ENCODE results near the gene TFEC.
"Not testable (repeated sequence)": the region's sequence is repeated elsewhere in the genome, so short reads cannot be mapped to it uniquely, and the experiment has no call there.

The TFEC gene

DNA sequence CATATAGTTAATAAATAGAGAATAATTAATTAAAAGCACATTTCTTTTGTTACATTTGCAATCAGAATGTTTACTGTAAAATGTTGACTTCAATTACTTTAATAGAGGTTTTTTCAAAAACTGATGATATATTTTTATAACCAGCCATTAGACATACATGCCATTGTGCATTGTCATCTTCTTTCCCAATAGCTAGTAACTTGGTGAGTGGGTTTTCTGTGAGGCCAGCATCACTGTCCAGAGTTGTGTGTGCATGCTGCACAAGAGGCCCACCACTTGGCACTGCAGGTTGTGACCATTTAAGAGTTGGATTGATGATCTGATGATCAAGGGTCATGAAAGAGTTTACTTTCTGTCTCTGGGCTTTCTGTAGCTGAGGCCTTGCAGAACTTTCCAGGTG is 46.5 kb downstream of the TFEC start:
- DNase-seq, result no peak

DNA sequence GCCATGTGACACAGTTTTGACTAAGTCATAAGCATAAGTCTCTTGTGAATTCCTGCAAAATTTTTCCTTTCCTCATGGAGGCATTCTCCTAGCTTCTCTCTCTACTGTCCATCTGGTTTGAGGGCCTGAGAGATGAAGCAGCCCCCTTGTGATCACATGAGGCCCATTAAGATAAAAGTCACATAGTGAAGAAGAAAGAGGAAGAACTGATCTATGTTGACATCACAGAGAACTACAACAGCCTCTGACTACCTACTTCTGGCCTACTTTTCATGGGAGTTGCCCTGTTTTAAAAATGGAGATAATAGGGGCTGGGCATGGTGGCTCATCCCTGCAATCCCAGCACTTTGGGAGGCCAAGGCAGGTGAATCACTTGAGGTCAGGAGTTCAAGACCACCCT is 50.4 kb downstream of the TFEC start:
- no peak for DNase-seq

DNA sequence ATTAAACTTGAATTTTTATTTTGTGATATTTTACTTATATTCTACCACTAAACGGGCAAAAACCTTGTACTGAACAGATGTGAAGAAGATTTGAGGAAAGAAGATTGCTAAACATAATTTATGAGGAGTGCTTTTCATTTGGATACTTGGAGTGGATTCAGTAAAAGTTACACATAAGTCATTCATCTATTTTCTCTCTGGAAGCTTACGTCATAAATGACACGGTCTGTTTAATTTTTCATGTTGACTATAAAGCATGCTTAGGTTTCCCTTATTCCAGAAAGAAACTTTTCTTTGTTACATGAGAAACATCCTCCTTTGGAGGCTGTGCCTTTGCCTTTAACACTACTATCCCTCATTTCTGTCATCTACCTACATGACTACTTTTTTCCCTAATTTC is 53.9 kb downstream of the TFEC start:
- DNase-seq, result no peak

DNA sequence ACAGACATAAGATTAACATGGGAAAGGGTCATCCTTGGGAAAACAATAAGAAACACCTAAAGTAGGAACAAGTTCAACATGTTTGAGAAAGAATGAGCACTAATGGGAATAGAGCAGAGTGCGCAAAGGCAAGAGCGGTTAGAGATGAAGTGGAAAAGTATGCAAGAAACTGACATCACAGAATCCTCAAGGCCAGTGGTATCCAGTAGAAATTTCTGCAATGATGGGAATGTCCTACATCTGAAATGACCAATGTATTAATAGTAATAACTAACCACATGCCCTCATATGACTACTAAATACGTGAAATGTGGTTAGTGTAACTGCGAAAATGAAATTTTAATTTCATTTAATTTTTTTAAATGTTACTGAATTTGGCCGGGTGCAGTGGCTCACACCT is 54.8 kb downstream of the TFEC start:
- no peak for DNase-seq

DNA sequence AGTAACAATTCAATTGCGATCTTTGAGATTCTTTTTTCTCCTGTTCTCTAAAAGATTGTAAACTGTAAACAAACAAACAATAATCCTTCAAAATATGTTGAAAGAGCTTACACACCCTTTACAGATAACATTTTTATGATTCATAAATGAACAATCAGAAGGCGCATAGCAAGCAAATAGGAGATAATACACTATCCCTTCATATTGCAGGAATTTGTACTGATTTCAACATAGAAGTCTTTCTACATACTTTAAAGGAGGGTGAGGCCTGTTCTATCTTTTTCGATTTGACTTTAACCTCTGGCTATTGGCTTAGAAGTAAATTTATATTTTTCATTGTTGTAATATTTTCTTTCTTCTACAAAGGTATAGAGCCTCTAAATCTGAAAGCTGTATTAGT is 57.2 kb downstream of the TFEC start:
- DNase-seq, result no peak

DNA sequence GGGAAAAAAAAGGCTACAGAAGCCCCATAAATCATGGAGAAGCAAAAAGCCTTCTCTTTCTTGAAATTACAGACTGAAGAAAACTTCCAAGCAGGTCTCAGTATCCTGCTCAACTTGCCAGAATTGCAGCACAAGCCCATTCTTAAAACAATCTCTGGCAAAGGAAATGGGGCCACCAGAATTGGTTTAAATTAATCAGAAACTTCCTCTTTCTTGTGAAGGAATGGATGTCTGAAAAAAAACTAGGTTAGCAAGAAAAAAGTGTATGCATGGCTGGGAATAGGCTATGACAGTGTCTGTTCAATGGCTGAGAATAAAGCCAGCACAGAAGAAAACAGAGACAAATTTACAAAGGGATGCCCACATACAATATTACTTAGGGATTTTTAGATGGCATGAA is 59.1 kb downstream of the TFEC start:
- DNase-seq, result no peak

DNA sequence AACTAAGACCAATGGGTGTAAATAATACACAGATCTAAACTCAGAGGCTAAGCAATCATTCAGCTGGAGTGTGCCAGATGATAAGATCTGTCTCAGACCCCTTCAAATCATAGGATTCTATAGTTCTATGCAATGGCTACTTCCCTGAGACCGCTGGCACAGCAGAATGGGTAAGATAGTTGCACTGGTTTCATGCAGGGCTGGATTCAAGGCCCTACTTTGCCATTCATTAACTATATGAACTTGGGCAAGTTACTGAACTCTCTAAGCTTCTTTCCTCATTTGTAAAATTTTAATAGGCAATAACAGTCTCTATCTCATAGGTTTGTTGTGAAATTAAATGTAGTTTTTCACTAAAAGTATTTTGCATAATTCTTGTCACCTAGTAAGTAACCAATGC is 62.0 kb downstream of the TFEC start:
- no peak for DNase-seq

DNA sequence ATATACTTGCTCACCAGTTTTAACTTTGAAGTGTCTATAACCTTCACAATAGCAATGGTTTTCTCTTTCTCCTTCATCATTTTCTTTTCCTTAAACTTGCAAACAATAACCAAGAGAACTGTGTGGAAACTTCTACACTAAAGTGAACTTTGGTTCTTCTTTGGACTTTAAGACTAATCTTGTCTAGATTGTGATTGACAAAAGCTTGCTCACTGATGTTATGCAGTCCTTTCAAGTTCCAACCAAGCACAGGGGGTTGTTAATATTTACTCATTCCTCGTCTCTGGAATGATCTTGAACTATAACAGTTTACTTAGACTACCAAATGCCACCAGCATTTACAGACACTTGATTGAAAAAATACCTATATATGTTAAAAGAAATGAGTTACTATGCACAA is 62.4 kb downstream of the TFEC start:
- no peak for DNase-seq

DNA sequence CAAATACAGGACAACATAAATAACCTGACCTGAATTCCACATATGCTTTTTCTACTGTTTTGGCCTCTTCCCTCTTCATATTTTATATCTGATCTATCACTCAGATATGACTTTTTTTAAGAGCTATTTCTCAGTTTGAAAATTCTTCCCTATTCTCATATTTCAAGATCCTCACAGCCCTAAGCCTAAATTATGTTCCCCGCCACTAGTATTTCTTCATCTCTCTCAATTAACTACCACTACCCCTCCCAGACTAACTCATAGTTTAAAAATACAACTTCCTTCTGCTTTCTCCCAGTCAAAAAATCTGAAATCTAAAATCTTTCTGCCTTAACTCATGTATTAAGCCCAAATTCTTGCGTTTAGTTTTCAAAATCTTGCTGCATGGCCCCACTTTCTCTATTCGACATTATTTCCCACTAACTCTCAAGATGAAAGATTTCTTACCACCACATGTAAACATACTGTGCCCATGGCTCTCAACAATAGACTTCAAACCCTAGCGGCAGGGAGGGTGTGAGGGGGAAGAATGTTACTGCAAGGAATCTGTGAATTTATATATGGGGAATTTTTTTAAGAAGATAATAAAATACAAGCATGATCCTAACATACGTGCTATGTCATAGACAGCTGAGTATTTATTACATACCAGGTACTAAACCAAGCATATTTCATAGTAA is 64.6 kb downstream of the TFEC start:
- DNase-seq, result no peak

DNA sequence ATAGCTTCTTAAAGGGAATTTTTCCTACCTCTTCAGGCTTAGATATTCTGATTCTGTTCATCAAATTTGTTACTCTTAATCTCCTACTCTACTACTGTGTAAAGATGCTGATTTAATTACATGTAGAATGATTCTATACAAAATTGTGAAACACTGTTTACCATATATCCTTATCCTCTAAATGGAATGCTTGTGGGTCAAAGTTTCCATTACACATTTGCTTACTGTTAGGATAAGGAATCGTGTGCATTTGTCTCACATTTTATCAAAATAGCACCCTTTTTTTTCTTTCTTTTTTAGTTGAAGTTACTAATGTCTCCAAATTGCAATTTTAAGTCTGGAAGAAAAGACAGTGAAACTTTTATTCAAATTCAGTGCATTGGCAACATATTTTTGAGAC is 65.3 kb downstream of the TFEC start:
- DNase-seq, result no peak

DNA sequence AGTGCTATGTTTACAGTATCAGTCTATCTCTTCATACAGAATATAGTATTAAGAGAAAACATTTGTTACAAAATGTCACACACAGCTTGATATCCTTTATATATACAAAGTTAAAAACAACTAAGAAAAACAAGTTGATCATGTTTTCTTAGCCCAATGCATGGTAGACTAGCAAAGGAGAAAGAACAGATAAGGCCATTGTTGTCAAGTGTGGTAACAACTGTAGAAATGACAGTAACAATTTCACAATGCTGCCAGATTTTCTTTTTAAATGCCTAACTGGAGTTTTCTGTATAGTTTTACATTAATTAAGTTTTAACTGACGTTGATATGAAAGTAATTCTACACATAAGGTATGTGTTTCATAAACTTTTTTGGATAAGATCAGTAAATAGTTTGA is 65.8 kb downstream of the TFEC start:
- no peak for DNase-seq

DNA sequence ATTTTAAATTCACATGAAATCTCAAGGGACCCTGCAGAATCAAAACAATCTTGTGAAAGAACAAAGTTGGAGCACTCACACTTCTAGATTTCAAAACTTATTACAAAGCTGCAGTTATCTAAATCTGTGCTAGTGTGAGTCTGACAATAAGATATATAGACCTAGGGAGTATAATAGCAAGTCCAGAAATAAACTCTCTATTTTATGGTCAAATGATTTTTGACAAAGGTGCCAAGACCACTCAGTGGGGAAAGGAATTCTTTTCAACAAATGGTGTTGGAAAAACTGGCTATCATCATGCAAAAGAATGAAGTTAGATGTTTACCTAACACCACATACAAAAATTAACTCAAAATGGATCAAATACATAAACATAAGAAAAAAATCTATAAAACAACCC is 68.2 kb downstream of the TFEC start:
- no peak for DNase-seq

DNA sequence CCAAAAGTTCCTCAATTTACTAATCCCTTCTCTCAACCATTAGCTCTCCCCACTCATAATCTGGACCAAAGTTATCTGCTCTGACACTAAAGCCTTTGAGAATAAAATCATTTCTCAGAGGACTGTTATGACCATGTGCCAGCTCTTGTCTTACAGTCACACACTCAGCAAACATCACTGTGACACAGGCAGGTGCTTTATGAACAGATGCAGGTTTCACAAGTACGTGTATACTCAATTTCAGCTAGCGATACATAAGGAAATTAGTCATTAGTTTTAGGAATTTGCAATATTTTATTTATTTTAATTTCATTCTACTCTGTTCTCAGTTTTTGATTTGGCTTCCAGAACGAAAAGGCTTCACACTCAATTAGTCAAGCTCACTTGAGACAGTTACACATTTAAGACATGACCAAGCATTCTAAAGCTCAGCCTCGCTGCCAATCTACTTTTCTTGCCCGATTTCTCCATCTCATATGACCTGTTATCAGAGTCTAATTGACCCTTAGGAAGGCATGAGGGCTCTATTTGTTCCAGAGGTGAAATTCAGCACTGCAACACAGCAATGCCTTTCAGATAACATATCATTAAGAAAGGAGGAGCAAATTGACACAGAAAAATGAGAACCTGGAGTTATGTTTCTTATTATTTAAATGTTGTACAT is 76.8 kb downstream of the TFEC start:
- DNase-seq, result no peak

DNA sequence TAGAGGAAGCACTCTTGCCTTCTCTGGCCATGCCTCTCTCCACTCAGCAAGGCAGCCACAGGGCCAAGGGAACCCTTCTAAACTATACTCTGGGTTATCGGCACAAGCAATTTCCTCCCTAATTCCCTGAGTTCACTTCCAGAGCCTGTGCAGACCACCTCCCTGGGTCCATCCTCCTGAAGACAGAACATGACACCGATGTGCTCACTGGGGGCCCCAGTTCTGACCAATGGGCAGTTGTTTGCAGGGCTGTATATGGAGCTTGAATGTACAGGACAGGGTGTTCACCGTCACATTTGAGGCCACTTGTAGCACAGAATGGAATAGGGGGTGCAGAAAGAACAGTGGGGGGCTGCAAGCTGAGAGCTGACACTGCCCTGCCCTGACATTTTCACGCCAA is 77.7 kb downstream of the TFEC start:
- DNase-seq, result no peak

DNA sequence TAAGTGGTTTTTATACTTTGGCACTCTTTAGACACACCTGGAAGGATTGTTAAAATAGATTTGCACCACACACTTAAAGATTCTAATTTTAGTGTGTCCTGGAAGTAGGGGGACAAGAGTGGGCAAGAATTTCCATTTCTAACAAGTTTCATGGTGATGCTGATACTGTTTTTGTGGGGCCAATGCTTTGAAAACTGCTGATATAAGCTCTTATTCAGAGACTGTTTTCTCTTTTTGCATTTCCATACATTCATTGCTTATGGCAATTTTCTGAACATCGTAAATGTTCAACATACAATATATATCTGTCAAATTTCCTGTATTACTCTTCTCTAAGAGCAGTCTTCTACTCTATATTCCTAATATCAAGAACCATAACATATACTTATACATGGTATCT is 79.0 kb downstream of the TFEC start:
- DNase-seq, result no peak

DNA sequence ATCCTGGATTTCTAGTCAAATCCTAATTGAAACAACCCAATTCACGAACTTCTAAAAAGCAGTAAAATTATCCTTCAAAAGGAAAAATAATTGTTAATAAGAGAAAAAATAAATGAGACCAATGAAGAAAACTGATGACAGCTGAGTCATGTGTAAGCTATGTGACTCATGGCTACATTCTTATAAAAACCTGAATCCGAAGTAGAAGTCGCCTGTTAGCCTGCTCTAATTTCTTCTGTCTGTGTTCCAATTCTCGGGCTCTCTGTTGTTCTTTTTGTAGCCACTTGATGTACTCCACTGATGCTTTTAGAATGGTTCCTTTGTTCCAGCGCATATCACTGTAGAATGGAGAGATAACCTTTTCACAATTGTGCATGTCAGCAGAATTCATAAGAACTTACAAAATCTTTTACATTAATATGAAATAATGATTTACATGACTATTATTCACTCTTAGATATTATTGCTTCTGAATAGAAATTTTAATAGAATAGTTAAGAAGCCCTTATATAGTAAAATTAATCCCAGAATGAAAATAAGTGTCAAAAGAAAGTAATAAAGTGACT is 88.8 kb downstream of the TFEC start:
- DNase-seq, result no peak

DNA sequence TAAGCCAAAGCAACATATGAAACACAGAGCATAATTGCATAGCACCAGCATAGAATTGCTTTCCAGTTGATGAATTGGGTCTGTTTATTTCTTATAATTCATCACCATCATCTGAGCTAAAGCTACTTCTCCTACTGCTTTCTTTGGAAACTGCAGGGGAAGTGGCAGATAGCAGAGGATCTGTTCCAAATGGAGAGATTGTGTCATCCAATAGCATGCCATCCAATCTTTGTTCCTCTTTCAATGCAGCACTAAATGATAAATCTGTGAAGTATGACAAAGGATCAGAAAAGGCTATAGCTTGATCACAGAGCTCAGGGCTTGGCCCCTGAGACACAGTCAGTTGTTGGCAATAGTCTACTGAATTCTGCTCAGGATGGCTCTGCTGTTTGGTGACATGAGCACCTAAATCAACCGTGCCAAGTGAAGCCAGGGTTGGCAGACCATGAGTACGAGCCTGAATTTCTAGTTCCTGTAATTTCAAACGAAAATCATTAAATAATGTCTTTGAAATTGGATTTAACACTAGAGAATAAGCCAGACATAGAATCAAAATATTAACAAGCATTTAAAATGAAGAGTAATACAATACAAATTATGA is 90.0 kb downstream of the TFEC start:
- DNase-seq, result no peak

DNA sequence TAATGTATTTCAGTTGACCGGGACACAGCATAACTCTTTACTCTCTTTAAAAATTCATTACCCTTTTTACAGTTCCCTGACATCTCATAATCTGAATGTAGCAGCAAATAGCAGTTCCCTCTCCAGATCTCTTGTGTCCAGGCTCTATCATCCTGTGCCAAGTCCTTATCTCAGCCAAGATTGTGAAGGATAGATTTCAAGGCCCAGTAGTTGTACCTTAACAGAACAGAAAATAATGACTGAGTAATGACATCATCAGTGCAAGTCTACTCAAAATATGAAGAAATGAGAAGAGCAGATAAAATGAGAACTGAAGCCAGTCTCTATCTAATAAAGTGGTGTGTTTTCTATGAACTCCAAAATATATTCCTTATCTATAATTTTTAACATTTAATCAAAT is 92.6 kb downstream of the TFEC start:
- no peak for DNase-seq

DNA sequence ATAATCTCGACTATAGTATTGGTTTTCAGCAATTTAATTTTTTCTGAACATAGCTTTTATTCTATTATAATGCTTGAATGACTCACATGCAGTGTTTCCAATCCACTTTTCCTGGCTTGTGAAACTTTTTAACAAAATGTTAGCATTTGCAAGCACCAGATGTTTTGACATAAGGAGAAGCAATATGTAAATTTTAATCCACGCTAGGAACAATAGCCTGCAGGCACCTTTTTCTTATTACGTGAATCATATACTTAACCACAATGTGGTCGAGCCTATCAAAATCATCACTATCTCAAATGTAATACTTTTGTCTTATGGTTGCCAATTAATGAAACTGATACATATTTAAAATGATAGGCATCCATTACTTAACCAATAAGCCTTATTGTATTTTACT is 97.1 kb downstream of the TFEC start:
- no peak for DNase-seq

DNA sequence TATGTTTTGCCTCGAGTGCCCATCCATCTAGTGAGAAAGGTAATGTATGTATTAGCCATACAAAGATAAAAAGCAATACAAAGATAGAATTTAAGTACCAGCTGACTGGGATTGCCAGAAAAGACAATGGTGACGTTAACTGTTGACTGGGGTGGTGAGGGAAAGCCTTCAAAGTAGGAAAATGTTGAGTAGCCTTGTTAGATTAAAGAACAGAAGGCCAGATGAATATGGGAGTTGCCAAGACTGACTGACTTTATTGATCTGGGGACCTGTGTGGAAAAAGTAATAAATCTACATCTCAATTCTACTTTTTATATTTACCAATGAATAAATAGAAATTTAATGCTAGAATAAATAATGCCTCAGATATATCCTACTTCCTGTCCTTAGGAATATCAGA is 97.7 kb downstream of the TFEC start:
- no peak for DNase-seq

DNA sequence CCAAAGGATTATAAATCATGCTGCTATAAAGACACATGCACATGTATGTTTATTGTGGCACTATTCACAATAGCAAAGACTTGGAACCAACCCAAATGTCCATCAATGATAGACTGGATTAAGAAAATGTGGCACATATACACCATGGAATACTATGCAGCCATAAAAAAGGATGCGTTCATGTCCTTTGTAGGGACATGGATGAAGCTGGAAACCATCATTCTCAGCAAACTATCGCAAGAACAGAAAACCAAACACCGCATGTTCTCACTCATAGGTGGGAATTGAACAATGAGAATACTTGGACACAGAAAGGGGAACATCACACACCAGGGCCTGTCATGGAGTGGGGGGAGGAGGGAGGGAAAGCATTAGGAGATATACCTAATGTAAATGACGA is 100.4 kb downstream of the TFEC start:
- not testable (repeated sequence) for DNase-seq

DNA sequence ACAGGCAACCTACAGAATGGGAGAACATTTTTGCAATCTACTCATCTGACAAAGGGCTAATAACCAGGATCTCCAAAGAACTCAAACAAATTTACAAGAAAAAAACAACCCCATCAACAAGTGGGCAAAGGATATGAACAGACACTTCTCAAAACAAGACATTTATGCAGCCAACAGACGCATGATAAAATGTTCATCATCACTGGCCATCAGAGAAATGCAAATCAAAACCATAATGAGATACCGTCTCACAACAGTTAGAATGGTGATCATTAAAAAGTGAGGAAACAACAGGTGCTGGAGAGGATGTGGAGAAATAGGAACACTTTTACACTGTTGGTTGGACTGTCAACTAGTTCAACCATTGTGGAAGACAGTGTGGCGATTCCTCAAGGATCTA is 100.8 kb downstream of the TFEC start:
- DNase-seq, result not testable (repeated sequence)

DNA sequence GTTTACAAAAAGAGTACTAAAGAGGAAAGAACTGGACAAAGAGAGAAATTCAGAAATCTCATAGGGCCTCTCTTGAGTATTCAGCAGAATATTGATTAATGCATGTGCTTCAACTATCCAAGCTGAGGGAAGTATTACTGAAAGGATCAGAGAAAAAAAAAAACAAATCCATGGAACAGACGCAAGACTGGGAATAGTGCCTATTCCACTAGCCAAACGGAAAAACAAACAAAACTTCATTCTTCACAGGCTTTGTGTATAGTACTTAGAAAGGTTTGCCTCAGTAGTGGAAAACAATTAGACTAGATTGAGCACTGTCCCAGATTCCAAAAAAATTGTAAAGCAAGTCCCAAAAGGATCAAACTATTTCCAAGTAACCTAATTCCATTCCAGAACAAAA is 106.2 kb downstream of the TFEC start:
- no peak for DNase-seq

DNA sequence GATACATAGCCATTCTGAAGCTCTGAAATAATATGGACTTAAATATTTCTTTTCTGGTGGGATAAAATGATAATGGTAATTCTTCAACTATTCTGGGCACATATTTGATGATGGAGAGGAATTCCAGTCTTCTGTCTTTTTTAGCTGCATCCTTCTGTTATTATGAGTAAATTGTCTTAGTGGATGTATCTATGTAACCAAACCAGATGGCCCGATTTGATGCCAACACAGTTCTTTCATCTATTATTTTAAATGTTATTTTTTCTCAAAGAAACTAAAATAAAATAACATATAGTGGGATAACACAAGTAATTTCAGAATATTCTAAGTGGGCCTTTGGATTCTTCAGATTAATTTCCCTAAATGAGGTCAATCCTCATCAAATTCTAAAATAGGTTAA is 110.2 kb downstream of the TFEC start:
- no peak for DNase-seq

DNA sequence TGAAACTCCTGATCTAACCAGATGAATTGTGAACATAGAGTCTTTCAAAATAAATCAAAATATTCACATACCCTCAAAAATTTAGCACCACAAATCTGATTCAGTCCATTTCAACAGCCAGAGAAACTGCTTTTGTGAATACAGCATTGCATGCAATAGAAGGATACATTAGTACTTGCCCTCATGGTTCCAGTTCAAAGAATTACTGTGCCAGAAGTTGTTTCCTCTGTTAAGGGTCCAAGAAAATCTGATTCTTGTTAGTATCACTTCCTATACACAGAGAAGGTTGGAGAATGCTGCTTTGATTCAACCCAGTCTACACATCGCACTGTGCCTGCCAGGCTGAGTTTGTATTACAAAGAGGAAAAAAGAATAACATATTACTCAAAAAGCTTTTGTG is 115.6 kb downstream of the TFEC start:
- no peak for DNase-seq
